CD4-positive, alpha-beta T cell treated with Interferon alpha-2 for 1 hour (primary cell): ENCODE measurements around the gene TBCCD1.
"Not testable (repeated sequence)": the region's sequence is repeated elsewhere in the genome, so short reads cannot be mapped to it uniquely, and the experiment has no call there.

Source experiments
- DNase-seq, 2 donors: peaks; one replicate each; pipeline ENCODE4 v3.0.0-alpha.2; 2020 to 2022

The TBCCD1 gene

DNA sequence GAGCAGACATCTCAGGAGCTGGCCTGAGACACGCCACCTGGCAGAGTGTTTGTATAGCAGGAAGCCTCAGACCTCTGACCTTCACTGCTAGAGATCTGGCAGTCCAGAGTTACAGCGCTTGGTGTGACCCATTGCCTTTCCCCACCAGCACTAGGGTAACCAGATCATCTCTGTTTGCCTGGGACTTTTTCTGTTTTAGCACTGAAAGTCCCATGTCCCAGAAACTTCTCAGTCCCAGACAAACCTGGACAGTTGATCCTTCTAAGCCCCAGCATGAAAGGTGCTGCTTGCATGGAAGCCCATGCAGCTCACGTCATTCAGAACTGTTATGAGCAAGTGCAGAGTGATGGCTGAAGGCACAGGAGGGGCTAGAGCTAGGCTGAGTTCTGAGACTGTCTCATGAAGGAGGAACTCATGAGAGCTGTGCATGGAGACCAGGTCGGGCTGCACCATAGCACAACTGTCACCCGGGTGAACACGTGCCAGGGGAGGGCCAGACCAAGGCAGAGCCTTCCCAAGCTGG lies 27.5 kb upstream of the TBCCD1 start:
- no peak for DNase-seq

DNA sequence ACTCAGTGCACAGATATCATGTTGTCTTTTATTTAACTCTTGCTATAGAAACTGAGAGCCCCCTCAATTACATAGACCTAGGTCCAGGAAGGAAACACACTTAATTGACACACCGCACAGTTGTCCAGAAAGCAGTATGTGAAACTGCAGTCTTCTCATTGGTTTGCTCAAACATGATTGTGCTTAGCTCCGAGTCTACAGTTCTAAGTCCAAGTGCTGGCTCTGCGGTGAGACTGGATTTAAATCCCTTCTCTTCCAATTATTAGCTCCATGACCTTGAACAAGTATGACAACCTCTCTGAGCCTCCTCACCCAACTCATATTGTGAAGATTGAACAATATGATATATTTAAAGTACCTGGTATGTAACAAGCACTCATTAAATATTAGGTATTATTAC lies 26.7 kb upstream of the TBCCD1 start:
- no peak for DNase-seq

DNA sequence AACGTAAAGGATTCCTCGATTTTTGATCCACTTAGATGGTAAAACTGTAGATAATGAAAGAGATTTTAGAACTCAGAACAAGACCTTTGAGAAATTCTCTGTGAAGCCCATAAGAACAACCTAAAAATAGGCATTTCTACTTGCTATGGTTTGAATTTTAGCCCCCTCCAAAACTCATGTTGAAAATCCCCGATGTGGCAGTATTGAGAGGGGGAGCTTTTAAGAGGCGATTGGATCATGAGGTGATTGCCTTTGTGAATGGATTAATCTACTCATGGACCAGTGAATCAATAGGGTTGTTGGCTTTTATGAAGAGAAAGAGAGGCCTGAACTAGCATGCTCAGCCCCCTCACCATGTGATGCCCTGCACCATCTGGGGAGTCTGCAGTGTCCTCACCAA lies 25.5 kb upstream of the TBCCD1 start:
- DNase-seq: no peak

DNA sequence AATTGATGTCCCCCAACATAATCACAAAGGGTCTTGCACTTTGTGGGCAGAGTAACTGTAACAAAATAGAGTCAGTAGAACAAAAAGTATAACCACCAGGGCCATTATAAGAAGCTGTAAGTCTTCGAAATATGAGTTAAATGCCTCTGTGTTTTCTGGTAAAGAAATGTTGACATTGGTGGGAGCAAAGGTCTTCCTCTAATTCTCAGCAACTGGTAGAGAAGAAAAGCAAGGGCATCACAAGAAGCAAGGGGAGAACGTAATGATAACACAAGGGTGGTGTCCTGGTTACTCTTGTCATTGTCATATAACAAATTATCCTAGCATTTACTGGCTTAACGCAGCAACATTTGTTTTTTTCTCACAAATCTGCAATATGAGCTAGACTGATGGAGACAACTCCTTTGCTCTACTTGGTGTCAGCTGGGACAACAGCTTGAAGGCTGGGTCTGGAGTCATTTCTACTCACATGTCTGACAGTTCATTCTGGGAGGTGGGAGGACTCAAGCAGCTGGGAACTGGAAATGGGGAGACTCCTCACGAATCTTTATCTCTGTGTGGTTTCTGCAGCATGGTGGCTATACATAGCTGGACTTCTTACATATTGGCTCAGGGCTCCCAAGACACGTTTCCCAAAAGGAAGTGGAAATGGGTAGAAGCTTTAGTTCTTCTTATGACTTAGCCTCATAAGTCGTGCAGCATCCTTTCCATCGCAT lies 23.6 kb upstream of the TBCCD1 start:
- no peak for DNase-seq

DNA sequence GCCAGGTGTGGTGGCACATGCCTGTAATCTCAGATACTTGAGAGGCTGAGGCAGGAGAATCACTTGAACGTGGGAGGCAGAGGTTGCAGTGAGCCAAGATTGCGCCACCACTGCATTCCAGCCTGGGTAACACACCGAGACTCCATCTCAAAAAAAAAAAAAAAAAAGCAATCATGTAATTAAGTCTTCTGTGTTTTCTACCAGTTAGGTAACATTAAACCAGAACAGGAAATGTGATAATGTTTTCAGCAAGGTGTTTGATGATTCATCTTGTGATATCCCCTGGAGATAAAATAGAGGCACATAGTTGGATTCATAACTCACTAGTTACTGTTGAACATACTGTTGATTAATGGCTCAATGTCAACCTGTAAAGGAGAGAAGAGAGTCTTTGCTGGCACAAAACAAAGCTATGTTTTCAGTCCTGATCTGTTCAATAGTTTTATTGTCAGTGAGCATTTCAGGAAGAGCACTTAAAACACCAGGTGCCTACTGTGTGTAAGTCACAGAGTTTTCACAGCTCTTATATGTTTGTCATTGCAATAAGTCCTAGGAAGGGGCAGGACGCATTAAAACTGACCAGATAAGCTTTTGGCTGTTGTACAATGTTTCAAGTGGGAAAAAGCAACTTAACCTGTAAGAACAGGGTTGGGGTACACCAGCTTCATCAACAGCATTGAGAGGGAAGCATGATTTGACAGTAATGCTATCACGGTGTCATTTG lies 22.9 kb upstream of the TBCCD1 start:
- peak in 1 of 2 donors; percentile 29 for DNase-seq

DNA sequence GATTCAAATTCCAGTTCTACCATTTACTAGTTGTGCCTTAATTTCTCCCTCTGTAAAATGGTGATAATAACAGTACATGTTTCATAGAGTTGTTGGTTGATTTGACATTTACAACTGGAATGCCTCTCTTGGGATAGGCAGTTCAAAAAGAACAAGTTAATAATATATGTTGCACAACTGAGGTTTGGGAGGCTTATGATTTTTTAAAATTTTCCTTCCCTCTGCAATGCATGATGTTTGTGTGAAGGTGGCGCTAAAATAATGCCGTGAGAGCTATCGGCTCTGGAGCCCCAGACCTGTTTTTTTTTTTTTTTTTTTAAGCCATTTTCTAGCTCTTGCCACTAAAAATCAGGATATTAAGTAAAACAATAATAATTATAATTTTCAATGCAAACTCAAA lies 22.0 kb upstream of the TBCCD1 start:
- no peak for DNase-seq

DNA sequence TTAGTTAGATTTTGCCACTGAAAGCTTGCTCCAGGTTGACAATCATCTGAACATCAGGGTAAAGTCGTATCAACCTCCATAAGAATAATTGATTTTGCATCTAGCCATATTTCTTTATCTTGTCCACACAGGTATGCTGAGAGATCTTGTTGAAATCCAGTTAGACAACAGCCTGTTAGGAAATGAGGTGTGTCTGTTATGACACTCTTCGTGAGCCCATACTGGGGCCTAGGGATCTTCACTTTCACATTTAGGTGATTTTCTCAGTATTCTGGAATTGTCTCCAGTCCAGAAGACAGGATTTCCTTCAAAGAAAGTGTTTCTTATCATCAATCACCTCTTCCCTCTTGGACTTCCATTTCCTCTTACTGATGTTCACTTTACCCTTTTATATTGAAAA lies 21.5 kb upstream of the TBCCD1 start:
- no peak for DNase-seq

DNA sequence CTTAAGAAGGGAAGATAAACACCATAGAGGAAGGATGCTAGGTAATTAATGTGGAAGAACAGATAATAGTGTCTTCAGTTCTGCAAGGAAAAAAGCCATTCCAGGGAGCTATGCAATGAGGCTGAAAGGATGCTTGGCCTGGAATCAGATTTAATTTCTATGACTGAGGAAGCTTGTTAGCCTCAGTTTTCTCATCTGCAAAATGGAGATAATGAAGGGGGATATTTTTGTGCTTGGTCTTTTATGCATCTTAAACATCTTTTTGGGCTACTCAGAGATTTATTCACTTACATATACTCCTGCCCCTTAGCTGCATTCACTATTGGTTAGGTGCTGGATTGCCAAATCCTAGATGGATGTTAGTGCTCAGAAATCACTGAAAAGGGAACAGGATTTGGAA lies 20.0 kb upstream of the TBCCD1 start:
- no peak for DNase-seq

DNA sequence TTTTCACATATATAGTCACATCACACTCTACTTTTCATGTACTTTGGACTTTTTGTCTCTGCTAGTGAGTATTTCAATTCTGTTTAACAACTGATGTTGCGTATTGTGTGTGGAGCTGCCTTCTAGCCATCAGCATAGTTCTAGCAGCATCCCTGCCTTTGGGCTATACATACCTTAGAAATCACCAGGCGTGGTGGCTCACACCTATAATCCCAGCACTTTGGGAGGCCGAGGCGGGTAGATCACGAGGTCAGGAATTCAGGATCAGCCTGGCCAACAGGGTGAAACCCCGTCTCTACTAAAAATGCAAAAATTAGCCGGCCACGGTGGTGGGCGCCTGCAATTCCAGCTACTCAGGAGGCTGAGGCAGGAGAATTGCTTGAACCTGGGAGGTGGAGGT lies 19.1 kb upstream of the TBCCD1 start:
- DNase-seq: not testable (repeated sequence)

DNA sequence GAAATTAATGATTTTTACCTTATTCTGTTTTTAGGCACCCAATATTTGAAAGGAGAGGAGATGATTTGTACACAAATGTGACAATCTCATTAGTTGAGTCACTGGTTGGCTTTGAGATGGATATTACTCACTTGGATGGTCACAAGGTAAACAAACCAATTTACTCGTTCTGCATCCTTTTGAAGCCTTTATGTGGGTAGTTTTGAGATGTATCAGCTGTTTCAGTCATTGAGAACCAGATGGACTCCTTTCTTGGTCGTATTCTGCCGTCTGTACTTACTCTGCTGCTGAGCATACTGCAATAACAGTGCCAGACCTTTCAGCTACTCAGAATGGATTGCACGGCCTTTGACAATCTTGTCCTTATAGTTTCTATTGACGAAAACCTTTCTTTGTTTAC lies 16.7 kb upstream of the TBCCD1 start:
- no peak for DNase-seq

DNA sequence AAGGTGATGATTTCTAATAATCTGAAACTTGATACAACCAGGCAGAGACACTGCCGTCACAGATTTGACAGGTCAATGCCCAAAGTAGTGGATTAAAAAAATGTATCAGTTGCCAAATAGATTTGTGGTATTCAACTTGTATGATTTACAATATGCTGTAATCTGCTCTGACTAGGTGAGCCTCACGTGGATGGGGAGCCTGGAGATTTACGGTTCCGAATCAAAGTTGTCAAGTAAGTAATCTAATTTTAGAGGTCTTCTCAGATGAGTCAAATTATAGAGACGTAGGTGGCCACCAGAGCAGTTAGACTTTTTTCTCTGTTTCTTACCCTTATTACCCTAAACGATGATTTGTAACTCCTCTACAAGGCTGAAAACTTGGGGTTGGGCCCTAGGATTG lies 15.4 kb upstream of the TBCCD1 start:
- DNase-seq: no peak

DNA sequence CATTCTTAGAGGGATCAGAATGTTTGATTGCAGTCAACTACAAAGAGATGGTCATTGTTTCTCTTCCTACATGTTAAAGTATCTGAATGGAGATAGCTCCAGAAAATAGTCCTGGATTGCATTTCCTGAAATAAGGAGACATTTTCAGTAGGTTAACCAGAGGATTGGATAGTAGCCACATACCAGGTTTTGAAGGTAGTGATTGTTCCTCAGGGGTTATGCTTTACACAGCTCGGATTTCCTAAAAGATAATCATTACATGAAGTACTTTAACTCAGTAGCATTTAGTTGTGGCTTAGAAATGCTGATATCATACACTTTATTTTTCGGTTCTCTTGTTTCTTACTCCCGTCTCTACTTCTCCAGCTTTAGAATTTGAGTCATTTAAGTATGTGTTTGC lies 13.6 kb upstream of the TBCCD1 start:
- no peak for DNase-seq

DNA sequence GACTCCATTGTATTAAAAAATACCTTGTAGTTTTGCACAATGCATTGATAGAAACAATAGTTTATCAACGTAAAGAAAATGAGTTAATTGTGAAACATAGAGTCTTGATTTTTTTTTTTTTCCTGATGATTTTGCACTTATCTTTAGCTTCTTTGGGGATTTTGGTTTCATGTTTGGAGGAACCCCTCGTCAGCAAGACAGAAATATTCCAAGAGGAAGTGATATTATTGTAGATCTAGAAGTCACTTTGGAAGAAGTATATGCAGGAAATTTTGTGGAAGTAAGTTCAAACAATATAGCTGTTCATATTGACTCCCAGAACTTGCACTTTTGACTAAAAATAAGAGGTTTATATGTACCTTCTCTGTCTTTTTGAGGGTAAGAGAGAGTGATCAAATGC lies 10.4 kb upstream of the TBCCD1 start:
- no peak for DNase-seq

DNA sequence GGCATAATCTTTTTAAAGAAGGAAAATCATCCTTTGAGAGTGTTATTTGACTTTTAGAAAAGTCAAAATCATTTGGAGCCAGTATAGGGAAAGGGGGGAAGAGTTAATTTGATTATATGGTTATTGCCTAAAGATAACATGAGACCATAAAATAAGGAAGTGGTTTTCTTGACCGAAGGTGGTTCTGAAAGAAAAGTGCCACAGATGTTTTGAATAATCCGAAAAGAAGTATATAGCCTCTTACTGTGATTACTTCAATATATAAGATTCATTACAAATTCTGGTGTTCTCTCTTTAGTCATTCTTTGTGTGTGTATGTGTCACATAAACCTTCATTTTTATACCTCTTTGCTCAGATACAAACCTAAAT lies 4.5 kb upstream of the TBCCD1 start:
- DNase-seq: no peak

DNA sequence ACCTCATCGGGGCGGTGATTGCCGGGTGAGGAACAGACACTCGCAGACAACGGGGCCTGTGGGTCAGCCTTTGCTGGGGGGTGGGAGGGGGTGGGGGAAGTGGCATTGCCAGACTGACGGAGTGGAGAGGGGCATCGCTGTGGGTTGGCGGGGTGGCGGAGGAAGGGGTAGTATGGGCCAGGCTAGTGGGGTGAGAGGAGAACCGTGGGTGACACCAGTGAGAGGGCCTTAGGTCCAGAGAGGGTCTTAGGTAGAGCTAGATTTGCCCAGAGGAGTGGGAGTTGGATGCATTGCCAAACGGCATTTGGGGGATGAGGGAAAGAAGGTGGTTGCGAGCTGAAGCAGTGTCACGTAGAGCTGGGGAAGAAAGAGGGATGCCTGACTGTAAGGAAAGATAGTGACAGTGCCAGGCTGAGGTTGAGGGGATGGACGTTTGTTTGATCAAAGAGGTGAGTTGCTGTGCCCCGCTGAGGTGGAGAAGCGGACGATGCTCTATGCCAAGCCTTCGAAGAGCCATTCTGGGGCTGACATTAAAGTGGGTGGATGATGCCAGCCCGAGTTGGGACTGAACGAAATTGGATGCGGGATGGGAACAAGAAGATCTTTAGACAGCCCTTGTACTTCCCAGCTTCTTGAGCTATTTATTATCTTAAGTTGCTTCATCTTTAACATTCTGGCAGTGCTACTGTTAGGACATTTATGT lies 4.0 kb upstream of the TBCCD1 start:
- no peak for DNase-seq

DNA sequence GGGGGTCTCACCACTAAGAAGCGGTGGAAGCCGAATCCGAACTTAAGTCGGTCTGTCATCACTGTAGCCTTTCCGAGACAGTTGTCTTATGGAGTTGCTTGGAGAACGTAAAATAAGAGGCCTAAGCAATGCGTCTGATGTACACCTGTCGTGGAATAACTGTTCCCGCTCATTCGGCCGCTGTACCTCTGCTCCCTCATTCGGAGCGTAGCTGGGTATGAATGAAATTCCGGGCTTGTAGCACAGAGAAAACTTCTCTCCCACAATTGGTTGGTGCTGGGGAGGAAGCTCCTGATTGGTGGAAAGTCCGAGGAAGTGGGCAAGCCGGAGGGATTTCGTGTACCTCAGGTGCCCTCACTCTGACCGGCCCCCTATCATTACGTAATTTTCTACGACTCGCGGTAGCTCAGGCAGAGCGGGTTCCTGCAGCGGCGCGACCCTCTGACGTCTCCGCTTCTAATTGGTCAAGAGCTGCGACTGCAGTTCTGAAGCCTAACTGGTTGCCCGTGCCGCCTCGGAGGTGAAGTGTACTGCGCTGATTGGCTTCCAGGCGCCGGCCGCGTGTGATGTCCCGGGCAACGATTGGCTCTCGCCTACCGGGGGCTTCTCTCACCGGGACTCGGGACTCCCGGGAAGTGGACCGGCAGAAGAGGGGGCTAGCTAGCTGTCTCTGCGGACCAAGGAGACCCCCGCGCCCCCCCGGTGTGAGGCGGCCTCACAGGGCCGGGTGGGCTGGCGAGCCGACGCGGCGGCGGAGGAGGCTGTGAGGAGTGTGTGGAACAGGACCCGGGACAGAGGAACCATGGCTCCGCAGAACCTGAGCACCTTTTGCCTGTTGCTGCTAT lies 3.2 kb upstream of the TBCCD1 start, which contains the start of gene DNAJB11:
Gene DNAJB11, plus strand, starts transcription at position 625 of the 845 bp plus-strand sequence. Its CDS starts 178 bp downstream, at position 803.
- peak; percentile 99 for DNase-seq

DNA sequence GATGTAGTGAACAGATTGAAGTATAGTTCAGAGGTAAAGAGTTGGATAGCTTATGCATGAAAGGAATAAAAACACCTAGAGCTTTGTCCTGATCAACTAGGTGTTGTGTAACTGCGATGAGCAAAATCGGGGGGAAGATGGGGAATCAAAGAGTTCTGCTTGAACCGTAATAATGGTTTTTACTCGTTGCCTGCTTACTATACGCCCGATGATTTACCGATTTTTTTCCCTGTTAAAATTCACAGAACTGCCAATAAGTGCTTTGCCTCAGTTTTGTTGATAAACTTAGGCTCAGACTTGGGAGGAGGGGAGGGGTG lies 2.6 kb upstream of the TBCCD1 start:
- no peak for DNase-seq

DNA sequence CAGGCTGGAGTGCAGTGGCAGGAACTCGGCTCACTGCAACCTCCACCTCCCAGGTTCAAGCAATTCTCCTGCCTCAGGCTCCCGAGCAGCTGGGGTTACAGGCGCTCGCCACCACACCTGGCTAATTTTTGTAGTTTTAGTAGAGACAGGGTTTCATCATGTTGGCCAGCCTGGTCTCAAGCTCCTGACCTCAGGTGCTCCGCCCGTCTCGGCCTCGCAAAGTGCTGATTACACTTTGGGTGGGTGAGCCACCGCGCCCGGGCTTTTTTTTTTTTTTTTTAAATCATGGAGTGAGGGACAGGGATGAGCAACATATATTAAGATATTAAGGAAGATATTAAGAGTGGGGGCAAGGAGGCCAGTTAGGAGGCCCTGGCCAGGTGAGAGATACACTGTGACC lies 2.2 kb upstream of the TBCCD1 start:
- not testable (repeated sequence) for DNase-seq

DNA sequence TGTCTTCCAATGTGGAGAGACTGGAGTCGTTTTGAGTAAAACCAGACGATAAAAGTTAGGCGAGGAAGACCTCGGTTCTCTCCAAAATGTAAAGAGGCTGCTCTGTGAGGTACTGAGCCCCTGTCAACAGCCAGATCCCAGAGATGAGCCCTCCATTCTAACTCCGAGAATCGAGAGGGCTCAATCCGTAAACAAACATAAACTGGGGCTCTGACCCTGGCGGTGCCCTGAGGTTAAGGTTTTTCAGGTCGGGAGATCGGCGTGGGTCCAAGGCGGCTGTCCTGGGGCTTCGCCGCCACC lies 417 bp downstream of the TBCCD1 start:
- no peak for DNase-seq

DNA sequence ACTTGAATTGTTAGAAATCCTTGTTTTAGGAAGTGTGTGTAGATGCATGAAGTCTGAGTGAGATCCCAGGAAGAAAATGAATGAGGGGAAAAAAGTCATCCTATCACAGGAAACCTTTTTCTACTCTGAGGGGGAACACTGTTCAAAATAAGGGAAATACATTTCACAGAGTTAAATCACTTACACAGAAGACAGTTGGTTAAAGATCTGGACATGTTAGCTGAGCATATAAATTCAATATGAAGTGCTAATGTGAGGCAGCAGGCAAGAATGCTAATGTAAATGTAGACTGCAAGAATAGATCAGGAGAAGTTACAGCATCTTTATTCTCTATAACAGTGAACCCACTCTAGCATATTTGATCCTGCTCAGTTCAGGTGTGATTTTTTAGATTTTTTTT lies 2.6 kb downstream of the TBCCD1 start:
- DNase-seq: no peak

DNA sequence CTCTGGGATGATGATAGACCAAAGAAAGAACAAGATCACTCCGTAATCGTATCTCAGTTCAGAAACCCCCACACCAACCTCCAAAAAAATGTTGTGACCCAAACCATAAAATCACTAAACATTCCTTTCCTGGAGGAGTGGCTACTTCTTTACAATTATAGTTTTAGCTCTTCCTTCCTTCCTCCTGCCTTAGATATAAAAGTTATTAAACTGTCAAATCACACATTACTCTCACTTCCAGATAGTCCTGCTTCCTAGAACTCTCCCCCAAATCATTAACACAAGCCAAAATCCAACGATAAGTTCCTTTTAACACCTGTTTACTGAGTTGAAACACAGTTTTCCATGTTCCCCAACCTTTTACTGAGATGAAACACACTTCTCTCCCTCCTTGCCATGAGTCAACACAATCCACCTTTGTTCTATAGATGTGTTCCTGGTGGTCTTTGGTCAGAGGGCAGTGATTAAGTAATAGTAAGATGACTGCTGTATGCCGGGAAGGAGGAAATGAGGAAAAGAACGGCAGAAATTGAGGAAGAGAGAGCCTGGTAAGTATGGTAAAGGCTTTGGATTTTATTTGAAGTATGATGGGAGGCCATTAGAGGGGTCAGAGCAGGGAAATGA lies 14.6 kb downstream of the TBCCD1 start:
- DNase-seq: no peak

DNA sequence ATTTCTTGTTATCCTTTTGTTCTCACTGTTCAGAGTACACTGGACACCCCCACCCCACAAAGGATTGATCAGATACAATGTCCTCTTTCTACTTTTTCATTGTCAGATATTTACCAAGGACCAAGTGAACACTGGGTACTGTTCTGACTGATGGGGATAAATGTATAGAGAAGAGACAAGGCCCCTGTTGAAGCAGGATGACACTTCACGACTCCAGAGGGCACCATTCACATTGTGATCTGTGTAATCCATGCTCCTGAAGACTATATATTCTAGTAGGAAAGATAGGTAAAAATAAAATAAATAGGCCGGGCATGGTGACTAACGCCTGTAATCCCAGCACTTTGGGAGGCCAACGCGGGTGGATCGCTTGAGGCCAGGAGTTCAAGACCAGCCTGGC lies 15.8 kb downstream of the TBCCD1 start:
- no peak for DNase-seq

DNA sequence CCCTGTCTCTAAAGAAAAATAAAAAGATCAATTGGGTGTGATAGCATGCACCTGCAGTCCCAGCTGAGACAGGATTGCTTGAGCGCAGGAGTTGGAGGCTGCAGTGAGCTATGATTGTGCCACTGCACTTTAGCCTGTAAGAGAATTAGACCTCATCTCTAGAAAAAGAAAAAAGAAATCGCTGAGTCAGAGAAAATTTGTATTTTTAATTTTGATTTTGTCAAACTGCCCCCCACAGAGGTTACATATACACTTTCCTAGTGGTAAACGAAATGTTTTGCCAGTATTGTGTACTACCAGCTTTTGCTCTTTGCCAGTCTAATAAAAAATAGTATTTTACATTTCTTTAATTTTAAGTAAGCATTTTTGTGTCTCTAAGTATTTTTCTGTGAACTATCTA lies 17.6 kb downstream of the TBCCD1 start:
- DNase-seq: no peak
